ENCODE measurements around the gene TFPT. TPM values are rescaled to one million over a fixed set of nuclear protein-coding genes. Genes with fewer than 3 reads are reported as not detected.

Gene TFPT
- 10.7 and 13.5 TPM in 2 replicates for total RNA-seq (2016; rRNA removed; fragmentation: Illumina TruSeq; extraction: Trizol)
- 2.1 and 3.1 TPM in 2 replicates for total RNA-seq (2016; cell fraction: cytosol; rRNA removed; fragmentation: Illumina TruSeq; extraction: Trizol; ENCODE audit: low read depth)
- total RNA-seq (2016; cell fraction: insoluble cytoplasmic fraction; rRNA removed; fragmentation: Illumina TruSeq; extraction: Trizol) = 11.6 and 13.6 TPM in 2 replicates
- 3.8 and 5.2 TPM in 2 replicates for total RNA-seq (2016; cell fraction: membrane; rRNA removed; fragmentation: Illumina TruSeq; extraction: Trizol)
- 3.8 and 4.7 TPM in 2 replicates for total RNA-seq (2016; cell fraction: nucleus; rRNA removed; fragmentation: Illumina TruSeq; extraction: Trizol)
- polyA plus RNA-seq (2011; rRNA removed) = 8.4 and 8.6 TPM in 2 replicates
- polyA plus RNA-seq (2011; cell fraction: cytosol; rRNA removed) = 9.4 and 11.7 TPM in 2 replicates
- 5.1 and 6.7 TPM in 2 replicates for polyA plus RNA-seq (2011; cell fraction: nucleus; rRNA removed)
- polyA plus RNA-seq (2012) = 7.3 and 8.0 TPM in 2 replicates
- polyA plus RNA-seq (2016; cell fraction: cytosol; fragmentation: Illumina TruSeq; extraction: Trizol; ENCODE audit: low read depth) = 3.5 and 3.7 TPM in 2 replicates
- polyA plus RNA-seq (2016; cell fraction: insoluble cytoplasmic fraction; fragmentation: Illumina TruSeq; extraction: Trizol; ENCODE audit: low read depth) = 15.5 and 17.3 TPM in 2 replicates
- polyA plus RNA-seq (2016; cell fraction: membrane; fragmentation: Illumina TruSeq; extraction: Trizol; ENCODE audit: low read depth) = 4.2 and 4.3 TPM in 2 replicates
- 11.7 and 12.0 TPM in 2 replicates for polyA plus RNA-seq (2016; cell fraction: nucleus; fragmentation: Illumina TruSeq; extraction: Trizol; ENCODE audit: insufficient read depth, low read depth)
- polyA minus RNA-seq (2011; rRNA and poly(A)+ RNA removed; ENCODE audit: low replicate concordance) = 3.3 and 3.6 TPM in 2 replicates
- polyA minus RNA-seq (2011; cell fraction: cytosol; rRNA and poly(A)+ RNA removed) = 2.1 and 3.3 TPM in 2 replicates
- polyA minus RNA-seq (2011; cell fraction: nucleus; rRNA and poly(A)+ RNA removed) = 2.2 and 2.3 TPM in 2 replicates
- percentile 54 among the genes with signal in this experiment for Bru-seq, nascent RNA
- BruChase-seq, experiment 1, labeled RNA remaining after a 6-hour chase = percentile 65 among the genes with signal in this experiment
- BruChase-seq, experiment 2, labeled RNA remaining after a 2-hour chase = percentile 57 among the genes with signal in this experiment
- long read RNA-seq, experiment 1, transcript TFPT-203 (6 exons, 1,205 nt) = major isoform, 6 of 8 reads
- long read RNA-seq, experiment 1, partial matches to known transcripts = 1 of 8 reads
- long read RNA-seq, experiment 1, other reads (novel, unspliced or antisense) = 1 of 8 reads
- long read RNA-seq, experiment 2, transcript TFPT-203 (6 exons, 1,205 nt) = major isoform, 24 of 32 reads
- long read RNA-seq, experiment 2, partial matches to known transcripts = 3 of 32 reads
- long read RNA-seq, experiment 2, other reads (novel, unspliced or antisense) = 5 of 32 reads

GRCh38 chr19:54115109-54116063, at the start of gene TFPT, which contains the start of gene PRPF31:
TFPT (minus strand) TSS chr19:54115657; CDS start chr19:54115269, 388 bp downstream.
PRPF31 (plus strand) TSS chr19:54115754; CDS start chr19:54118279, 2,525 bp downstream.
- POLR2A ChIA-PET = interaction anchor here (1.0 to 2.6 kb wide), 9 partner anchors 13 to 249 kb away, joined by 3 to 38 read pairs (median 6); partner anchors contain the start of genes CNOT3, LENG1, MBOAT7 and NDUFA3
- intact Hi-C loops (cut with micrococcal nuclease; ENCODE audit: unreplicated experiment) = no loop called here
- Histone ChIP-seq H3K27ac (ENCODE audit: extremely low read length, insufficient read depth, low read length) (peak within 1 kb of the TSS; percentile 88), H3K27me3 (ENCODE audit: control insufficient read depth in 1 of 2, insufficient read depth in 2 of 2, low read length in 2 of 2) (no peaks in the 10 kb centered on the region; a peak in 1 of 5 replicates), H3K4me3 (replicated peaks in 1 of 3; ENCODE audit: insufficient read depth in 1 of 3, low read depth in 2 of 3, low read length in 3 of 3) (peak within 1 kb of the TSS; percentile 77 to 91 (median 82)), H4K20me1 (ENCODE audit: insufficient read depth, low read length) (no peaks in the 10 kb centered on the region), H3K9me3 (ENCODE audit: low read length) (no peaks in the 10 kb centered on the region), H3K79me2 (ENCODE audit: insufficient read depth, low read length) (peaks cover 22% of the 10 kb centered on the region), H3K4me2 (ENCODE audit: low read depth, low read length) (peak within 1 kb of the TSS; percentile 79), H3K36me3 (replicated peaks in 1 of 2; ENCODE audit: control insufficient read depth in 1 of 2, insufficient read depth in 2 of 2, low read length in 2 of 2) (peaks cover 8 to 33% of the 10 kb centered on the region in 2 experiments; a peak in 3 of 5 replicates), H2AFZ (ENCODE audit: low read length) (no peak within 1 kb of the TSS), H3K4me1 (ENCODE audit: insufficient read depth, low read length) (peaks cover 21% of the 10 kb centered on the region), H3K9ac (ENCODE audit: insufficient read depth, low read depth, low read length) (peak within 1 kb of the TSS; percentile 86)
- in situ Hi-C loops (cut with HindIII; ENCODE audit: extremely low pct_ligation_motif_present, low pct_unique_long_range_greater_than_20kb) = no loop called here
- DNase-seq (ENCODE audit: low spot score) (peak; percentile 96), FAIRE-seq (peak; percentile 95), ATAC-seq (peak; percentile 97)
- CTCF ChIA-PET (ENCODE audit: low intra/inter-chr PET ratio, low total read pairs) = no interaction called here
- BruUV-seq (replicated peaks) = TSS peak; percentile 92
- 1% methylated on average over 54 of the region's 60 CpGs for WGBS (ENCODE audit: low lambda C conversion rate)
- TF ChIP-seq ARNT (IDR thresholded peaks at IDR 0.05) = no peak
- TF ChIP-seq ZBTB39 (CRISPR knock-in tag; IDR thresholded peaks at IDR 0.05) = no peak
- no peak for TF ChIP-seq ZFP36L2 (CRISPR knock-in tag; IDR thresholded peaks at IDR 0.05)
- TF ChIP-seq ZNF563 (CRISPR knock-in tag; IDR thresholded peaks at IDR 0.05) = peak; percentile 40; the same call in 1 of the 2 replicates
- TF ChIP-seq BHLHE40 (IDR thresholded peaks at IDR 0.05; ENCODE audit: low read length) = peak; percentile 37; the same call in 1 of the 2 replicates
- TF ChIP-seq MIXL1 (CRISPR knock-in tag; IDR thresholded peaks at IDR 0.05) = peak; percentile 62; the same call in 1 of the 2 replicates
- TF ChIP-seq RXRA (CRISPR knock-in tag; IDR thresholded peaks at IDR 0.05) = peak; percentile 62; the same call in 1 of the 2 replicates
- TF ChIP-seq ZNF792 (CRISPR knock-in tag; IDR thresholded peaks at IDR 0.05) = peak; percentile 55; the same call in 1 of the 2 replicates
- TF ChIP-seq AKAP8 (CRISPR knock-in tag; IDR thresholded peaks at IDR 0.05) = peak; percentile 15
- no peak for TF ChIP-seq CREB3 (CRISPR knock-in tag; IDR thresholded peaks at IDR 0.05)
